GM23248 (cell line): ENCODE results near the gene RALGPS1. TPM values are rescaled to one million over a fixed set of nuclear protein-coding genes. Genes with fewer than 3 reads are reported as not detected.

Experiments
- DNase-seq: peaks from one replicate; pipeline ENCODE4 v3.0.0-alpha.2; 2015
- H2AFZ ChIP-seq: fragments of 200-600 bp; sonication (generic); 2 replicates; pipeline ENCODE4 v1.6.1; 2016; ENCODE audit warnings: antibody characterized with exemption
- H3F3A ChIP-seq: fragments of 200-600 bp; sonication (generic); 2 replicates; pipeline ENCODE4 v1.6.1; 2016; ENCODE audit warnings: mild to moderate bottlenecking, antibody characterized with exemption, mixed run types; ENCODE audit not compliant: insufficient read depth
- H3K27ac ChIP-seq: fragments of 200-600 bp; sonication (generic); 2 replicates; pipeline ENCODE4 v1.5.1; 2016; ENCODE audit warnings: mild to moderate bottlenecking
- H3K27me3 ChIP-seq: fragments of 200-600 bp; sonication (generic); replicated peaks from 2 replicates; pipeline ENCODE4 v1.6.1; 2016; ENCODE audit warnings: mild to moderate bottlenecking; ENCODE audit not compliant: insufficient read depth
- H3K36me3 ChIP-seq: fragments of 200-600 bp; sonication (generic); 2 replicates; pipeline ENCODE4 v1.6.1; 2016; ENCODE audit warnings: low read depth, mild to moderate bottlenecking
- H3K4me1 ChIP-seq: fragments of 200-600 bp; sonication (generic); 2 replicates; pipeline ENCODE4 v1.6.1; 2016; ENCODE audit warnings: mild to moderate bottlenecking; ENCODE audit not compliant: insufficient read depth
- H3K4me2 ChIP-seq: fragments of 200-600 bp; sonication (generic); one replicate; pipeline ENCODE4 v1.6.1; 2016; ENCODE audit warnings: mild to moderate bottlenecking; ENCODE audit not compliant: unreplicated experiment
- H3K4me3 ChIP-seq: fragments of 200-600 bp; sonication (generic); 2 replicates; pipeline ENCODE4 v1.5.1; 2016; ENCODE audit warnings: mild to moderate bottlenecking
- H3K79me2 ChIP-seq: fragments of 200-600 bp; sonication (generic); 2 replicates; pipeline ENCODE4 v1.6.1; 2016; ENCODE audit warnings: mild to moderate bottlenecking; ENCODE audit not compliant: insufficient read depth
- H3K9ac ChIP-seq: fragments of 200-600 bp; sonication (generic); 2 replicates; pipeline ENCODE4 v1.6.1; 2016; ENCODE audit warnings: mild to moderate bottlenecking
- H3K9me2 ChIP-seq: fragments of 200-600 bp; sonication (generic); 2 replicates; pipeline ENCODE4 v1.6.1; 2016; ENCODE audit warnings: mixed run types, mild to moderate bottlenecking, moderate library complexity; ENCODE audit not compliant: insufficient read depth
- H3K9me3 ChIP-seq: fragments of 200-600 bp; sonication (generic); one replicate; pipeline ENCODE4 v1.6.1; 2017; ENCODE audit warnings: low read depth
- H4K20me1 ChIP-seq: fragments of 200-600 bp; sonication (generic); 2 replicates; pipeline ENCODE4 v1.6.0; 2016; ENCODE audit not compliant: insufficient read depth
- EZH2 ChIP-seq: fragments of 200-600 bp; sonication (generic); IDR thresholded peaks from 2 replicates; pipeline ENCODE4 v1.6.1; 2018; ENCODE audit warnings: antibody characterized with exemption, mild to moderate bottlenecking; ENCODE audit not compliant: insufficient read depth, poor library complexity, severe bottlenecking
- EZH2phosphoT487 ChIP-seq: fragments of 200-600 bp; sonication (generic); IDR thresholded peaks from 2 replicates; pipeline ENCODE4 v1.6.1; 2018; ENCODE audit warnings: antibody characterized with exemption, moderate library complexity, mild to moderate bottlenecking, low read depth; ENCODE audit not compliant: insufficient read depth
- WGBS, 2 experiments: methylation state at CpG; one replicate each; pipeline ENCODE4 v1.1.6; 2015 to 2017; ENCODE audit warnings: low lambda C conversion rate in 2 of 2, low coverage in 1 of 2; ENCODE audit errors: missing lambda C conversion rate in 2 of 2; 5-methylcytosine and 5-hydroxymethylcytosine counted together
- in situ Hi-C: fragments of 300-500 bp; cut with MboI; formaldehyde crosslinking; loops from 2 replicates; pipeline ENCODE4 v1.15.0; 2020
- polyA plus RNA-seq: library from polyadenylated mRNA; unstranded; fragments of >200 nt; fragmentation: Nextera tagmentation; extraction: Ambion mirVana; gene quantifications from 2 replicates; pipeline ENCODE4 v1.2.1, GENCODE V29; 2016
- total RNA-seq: library from RNA; depleted of rRNA; stranded (reverse); fragments of >200 nt; shearing (Covaris generic); gene quantifications from 2 replicates; pipeline ENCODE4 v1.2.3, GENCODE V29; 2014

Gene RALGPS1
- total and polyA plus RNA-seq, 2 experiments from 2014 or later: 0.54 to 1.8 TPM

DNA sequence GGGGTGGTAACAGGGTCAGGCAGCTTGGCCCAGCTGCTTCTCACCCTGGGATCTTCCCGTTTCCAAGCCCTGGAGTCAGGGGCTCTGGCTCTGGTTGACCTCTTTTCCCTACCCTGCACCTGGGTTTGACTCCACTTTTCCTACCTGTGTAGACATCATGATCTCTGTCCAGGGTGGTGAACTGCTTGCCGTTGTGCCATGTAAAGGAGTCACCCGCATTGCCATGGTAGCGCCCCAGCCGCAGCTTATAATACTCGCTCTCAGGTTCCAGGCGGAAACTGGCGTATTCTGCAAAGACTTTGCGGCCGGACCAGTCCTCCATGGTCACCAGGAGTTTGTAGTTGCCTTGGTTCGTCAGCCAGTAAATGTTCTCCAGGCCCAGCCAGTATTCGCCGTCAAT lies 176.9 kb downstream of the RALGPS1 start:
- Histone ChIP-seq H3K9me3 (no peaks in the 10 kb centered on the region), H3K27ac (no peak overlapping the region), H3K4me3 (no peak overlapping the region), H4K20me1 (no peaks in the 10 kb centered on the region), H3K9me2 (no peaks in the 10 kb centered on the region), H3K4me1 (no peaks in the 10 kb centered on the region), H2AFZ (no peak overlapping the region), H3K27me3 (no peaks in the 10 kb centered on the region), H3K36me3 (no peaks in the 10 kb centered on the region; the same call in 1 of the 2 replicates), H3K4me2 (no peak overlapping the region), H3K79me2 (no peaks in the 10 kb centered on the region), H3F3A (no peaks in the 10 kb centered on the region), H3K9ac (no peak overlapping the region)
- in situ Hi-C loops: no loop called here
- DNase-seq: no peak
- WGBS, 2 experiments: 92 to 93% methylated on average over 13 of the region's 13 CpGs
- TF ChIP-seq EZH2phosphoT487: no peak
- no peak for TF ChIP-seq EZH2

DNA sequence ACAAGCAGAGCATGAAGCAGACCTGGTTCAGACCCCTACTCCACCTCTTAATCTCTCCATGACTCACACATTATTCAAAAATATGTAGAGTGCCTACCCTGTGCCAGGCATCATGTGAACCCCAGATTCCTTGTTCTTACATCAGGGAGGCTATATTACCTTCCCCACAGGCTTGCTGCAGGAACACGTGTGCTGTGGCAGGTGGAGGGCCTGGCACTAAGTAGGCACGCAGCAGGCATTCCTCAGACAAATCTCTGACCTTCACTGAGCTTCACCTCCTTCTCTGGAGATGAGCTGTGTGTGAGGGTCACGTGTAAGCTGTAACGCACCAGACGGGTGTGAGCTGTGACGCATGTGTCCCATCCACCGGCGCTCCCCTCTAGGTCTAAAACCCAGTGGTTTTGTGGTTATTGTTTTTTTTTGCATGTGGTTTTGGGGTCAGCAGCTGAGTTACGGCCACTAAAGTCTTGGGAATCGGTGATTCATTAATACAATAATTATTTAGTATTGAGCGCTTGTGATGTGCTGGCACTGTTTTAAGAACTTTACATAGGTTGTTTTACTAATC lies 177.5 kb downstream of the RALGPS1 start:
- Histone ChIP-seq H3K27me3 (no peaks in the 10 kb centered on the region), H4K20me1 (no peaks in the 10 kb centered on the region), H3K4me3 (no peak overlapping the region), H3K9ac (no peak overlapping the region), H3K36me3 (no peaks in the 10 kb centered on the region; the same call in 1 of the 2 replicates), H3K27ac (no peak overlapping the region), H3K9me3 (no peaks in the 10 kb centered on the region), H3K9me2 (no peaks in the 10 kb centered on the region), H3F3A (no peaks in the 10 kb centered on the region), H3K4me2 (no peak overlapping the region), H3K79me2 (no peaks in the 10 kb centered on the region), H2AFZ (no peak overlapping the region), H3K4me1 (no peaks in the 10 kb centered on the region)
- TF ChIP-seq EZH2 (no peak), EZH2phosphoT487 (no peak)
- WGBS, 2 experiments: 94 to 96% methylated on average over 11 of the region's 11 CpGs
- DNase-seq: no peak
- in situ Hi-C loops: no loop called here

DNA sequence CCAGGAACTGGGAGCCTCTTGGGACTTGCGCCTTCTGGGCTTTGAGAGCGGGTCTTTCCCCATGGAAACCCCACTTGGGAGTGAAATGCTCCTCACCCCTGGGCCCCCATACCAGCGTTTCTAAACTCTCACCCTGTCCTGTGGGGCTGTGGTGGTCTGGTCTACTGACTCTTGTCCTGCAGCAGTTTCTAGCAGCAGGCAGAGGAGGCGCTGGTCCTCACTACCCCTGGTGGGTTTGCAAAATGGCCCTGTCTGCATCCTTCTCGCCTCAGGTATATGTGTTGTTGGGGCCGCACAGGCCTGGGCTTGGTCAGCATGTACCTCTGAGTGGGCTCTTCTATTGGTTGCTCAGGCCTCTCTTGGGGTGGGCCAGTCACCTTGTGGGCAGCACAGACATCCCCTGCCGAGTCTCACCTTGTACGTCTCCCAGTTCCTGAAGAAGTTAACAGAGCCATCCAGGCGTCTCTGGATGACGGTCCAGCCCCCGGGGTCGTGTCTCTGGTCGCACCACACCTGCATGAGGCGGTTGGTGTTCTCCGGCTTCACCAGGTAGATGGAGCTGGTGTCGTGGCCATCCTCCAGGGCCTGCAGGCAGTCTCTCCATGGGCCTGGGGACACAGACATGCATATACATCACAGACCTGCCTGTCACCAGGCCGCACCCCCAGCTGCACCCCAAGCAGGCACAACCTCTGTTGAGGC lies 178.9 kb downstream of the RALGPS1 start:
- in situ Hi-C loops: no loop called here
- no peak overlapping the region for H2AFZ ChIP-seq
- no peaks in the 10 kb centered on the region for H3K9me3 ChIP-seq
- no peaks in the 10 kb centered on the region for H3K27me3 ChIP-seq
- no peaks in the 10 kb centered on the region for H3K9me2 ChIP-seq
- TF ChIP-seq EZH2: no peak
- no peak for TF ChIP-seq EZH2phosphoT487
- no peak for DNase-seq
- no peaks in the 10 kb centered on the region for H3F3A ChIP-seq
- no peaks in the 10 kb centered on the region for H3K79me2 ChIP-seq
- H3K4me1 ChIP-seq: no peaks in the 10 kb centered on the region
- no peak overlapping the region for H3K4me2 ChIP-seq
- WGBS, 2 experiments: 86 to 88% methylated on average over 17 of the region's 17 CpGs
- no peak overlapping the region for H3K27ac ChIP-seq
- H3K4me3 ChIP-seq: no peak overlapping the region
- H4K20me1 ChIP-seq: no peaks in the 10 kb centered on the region
- H3K36me3 ChIP-seq: no peaks in the 10 kb centered on the region
- no peak overlapping the region for H3K9ac ChIP-seq

DNA sequence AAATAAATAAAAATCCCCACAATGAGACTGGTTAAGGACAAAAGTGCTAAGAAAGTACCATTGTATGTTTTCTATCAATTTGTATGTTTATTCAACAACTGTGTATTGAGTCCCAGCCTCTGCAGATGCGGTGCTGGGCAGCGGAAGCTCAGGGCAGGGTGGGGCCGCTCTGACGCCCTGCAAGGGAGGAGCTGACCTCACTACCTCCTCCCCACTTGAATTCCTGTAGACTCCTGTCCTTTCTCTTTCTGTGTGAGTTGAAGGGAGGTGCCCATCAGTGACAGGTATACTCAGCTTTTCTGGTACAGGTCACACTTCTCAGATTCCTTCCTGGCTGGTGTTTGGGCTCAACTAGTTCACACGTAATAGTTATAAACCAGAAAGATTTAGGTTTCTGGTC lies 180.8 kb downstream of the RALGPS1 start:
- H3K9ac ChIP-seq: no peak overlapping the region
- no peaks in the 10 kb centered on the region for H3K27me3 ChIP-seq
- in situ Hi-C loops: no loop called here
- TF ChIP-seq EZH2phosphoT487 (no peak), EZH2 (no peak)
- no peaks in the 10 kb centered on the region for H3K36me3 ChIP-seq
- DNase-seq: no peak
- no peak overlapping the region for H3K27ac ChIP-seq
- H3K79me2 ChIP-seq: no peaks in the 10 kb centered on the region
- no peak overlapping the region for H3K4me3 ChIP-seq
- H2AFZ ChIP-seq: no peak overlapping the region
- H3K9me2 ChIP-seq: no peaks in the 10 kb centered on the region
- H4K20me1 ChIP-seq: no peaks in the 10 kb centered on the region
- H3K9me3 ChIP-seq: no peaks in the 10 kb centered on the region
- H3F3A ChIP-seq: no peaks in the 10 kb centered on the region
- peaks cover 3% of the 10 kb centered on the region; the same call in 1 of the 2 replicates for H3K4me1 ChIP-seq
- 95 to 98% methylated on average over 5 of the region's 5 CpGs for WGBS, 2 experiments
- H3K4me2 ChIP-seq: no peak overlapping the region
